Stomach (tissue), 4 donors: ENCODE data around the gene CHAT.

Source experiments
- CTCF ChIP-seq, 7 experiments: fragments of 450-650 bp in 4 of 7; fragments of 200-600 bp in 3 of 7; sonication (generic) in 3 of 7; IDR thresholded peaks; one replicate each; pipeline ENCODE4 v1.5.1; 2016 to 2019; ENCODE audit warnings: antibody characterized with exemption in 7 of 7, control low read depth in 2 of 7, mild to moderate bottlenecking in 1 of 7
- POLR2A ChIP-seq, 4 donors: fragments of 450-650 bp; IDR thresholded peaks; one replicate each; pipeline ENCODE4 v1.6.1; 2016; ENCODE audit warnings: antibody characterized with exemption in 4 of 4, control low read depth in 2 of 4, mild to moderate bottlenecking in 1 of 4, moderate library complexity in 1 of 4

- no peak for TF ChIP-seq POLR2A (IDR thresholded peaks at IDR 0.05)
- no peak for TF ChIP-seq CTCF (IDR thresholded peaks at IDR 0.05)
These were observed 14.3 kb upstream of the CHAT start for GRCh38 chr10:49599546-49599945.
